Thyroid gland (tissue), 4 donors: ENCODE data around the gene PPP3CA. TPM values are rescaled to one million over a fixed set of nuclear protein-coding genes. Genes with fewer than 3 reads are reported as not detected.

Experiments used
- DNase-seq, 2 donors: peaks; one replicate each; pipeline ENCODE4 v3.0.0-alpha.2; 2019
- H3K27ac ChIP-seq, 3 donors: fragments of 200-600 bp; sonication (generic); 1 replicate in 2 of 3; 2 replicates in 1 of 3; pipeline ENCODE4 v1.5.1; 2016 to 2019; ENCODE audit warnings: mild to moderate bottlenecking in 1 of 3, moderate library complexity in 1 of 3
- H3K27me3 ChIP-seq: fragments of 200-600 bp; sonication (generic); one replicate; pipeline ENCODE4 v1.5.1; 2019
- H3K36me3 ChIP-seq, 2 donors: fragments of 200-600 bp; sonication (generic); one replicate each; pipeline ENCODE4 v1.5.1; 2016 to 2019
- H3K4me1 ChIP-seq, 2 donors: fragments of 200-600 bp; sonication (generic); one replicate each; pipeline ENCODE4 v1.5.1; 2017 to 2019
- H3K4me3 ChIP-seq, 3 donors: fragments of 200-600 bp; sonication (generic); replicated peaks in 1 of 3; 1 replicate in 2 of 3; 2 replicates in 1 of 3; pipeline ENCODE4 v1.5.1; 2016; ENCODE audit warnings: mild to moderate bottlenecking in 1 of 3
- H3K9me3 ChIP-seq: fragments of 200-600 bp; sonication (generic); one replicate; pipeline ENCODE4 v1.5.1; 2017
- CTCF ChIP-seq, 6 experiments: fragments of 200-600 bp in 3 of 6; fragments of 450-650 bp in 3 of 6; sonication (generic) in 3 of 6; IDR thresholded peaks; one replicate each; pipeline ENCODE4 v1.5.1; 2016 to 2019; ENCODE audit warnings: antibody characterized with exemption in 6 of 6, mild to moderate bottlenecking in 2 of 6, inconsistent platforms in 1 of 6, moderate library complexity in 1 of 6
- POLR2A ChIP-seq, 2 donors: fragments of 450-650 bp; IDR thresholded peaks; one replicate each; pipeline ENCODE4 v1.6.1; 2017; ENCODE audit warnings: antibody characterized with exemption in 2 of 2, mild to moderate bottlenecking in 2 of 2, moderate library complexity in 1 of 2
- WGBS, 2 donors: methylation state at CpG; one replicate each; pipeline ENCODE4 v1.1.5; 2017; 5-methylcytosine and 5-hydroxymethylcytosine counted together
- intact Hi-C: fragments of 100-400 bp; cut with DNase I; formaldehyde crosslinking; loops from one replicate; pipeline ENCODE4 v1.15.1; 2023
- total RNA-seq, 4 donors: library from RNA; depleted of rRNA; stranded (reverse); fragments of >200 nt; gene quantifications; one replicate each; pipeline ENCODE4 v1.2.3, GENCODE V29; 2016

Gene PPP3CA
- total RNA-seq, 4 donors from 2014 or later: 31.6 to 45.8 (median 34.4) TPM

DNA sequence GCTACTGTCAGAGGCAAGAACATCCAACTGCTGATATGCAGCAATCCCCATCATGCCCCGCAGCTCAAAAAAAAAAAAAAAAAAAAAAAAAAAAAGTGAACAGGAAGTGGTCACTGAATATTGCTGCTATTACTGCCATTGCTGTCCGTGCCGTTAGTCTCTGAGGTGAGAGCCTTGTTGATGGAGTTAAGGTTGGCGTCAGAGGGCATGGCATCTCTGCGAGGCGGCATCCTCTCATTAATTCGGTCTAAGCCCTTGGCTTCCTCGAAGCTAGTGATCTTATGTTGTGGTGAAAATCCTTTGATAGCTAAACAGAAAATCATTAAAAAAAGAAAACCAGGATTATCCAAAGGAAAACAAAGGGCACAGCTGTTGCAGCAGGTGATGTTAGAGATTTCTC, 321.6 kb downstream of the PPP3CA start:
- Histone ChIP-seq H3K9me3 (no peaks in the 10 kb centered on the region), H3K36me3 (peaks cover 0 to 2% of the 10 kb centered on the region in 2 donors), H3K27ac (no peak overlapping the region), H3K27me3 (no peaks in the 10 kb centered on the region), H3K4me3 (no peak overlapping the region), H3K4me1 (no peaks in the 10 kb centered on the region)
- no peak for DNase-seq
- intact Hi-C loops: no loop called here
- 91 to 93% methylated on average over 8 of the region's 8 CpGs for WGBS, 2 donors
- no peak for TF ChIP-seq POLR2A (IDR thresholded peaks at IDR 0.05)
- no peak for TF ChIP-seq CTCF (IDR thresholded peaks at IDR 0.05)

- no peak overlapping the region for H3K27ac ChIP-seq
- TF ChIP-seq CTCF (IDR thresholded peaks at IDR 0.05) (no peak), POLR2A (IDR thresholded peaks at IDR 0.05) (no peak)
- no peaks in the 10 kb centered on the region for H3K9me3 ChIP-seq
- no peaks in the 10 kb centered on the region for H3K4me1 ChIP-seq
- H3K27me3 ChIP-seq: no peaks in the 10 kb centered on the region
- WGBS, 2 donors: 96 to 97% methylated on average over 8 of the region's 8 CpGs
- peaks cover 0 to 2% of the 10 kb centered on the region in 2 donors for H3K36me3 ChIP-seq
- DNase-seq: no peak
- intact Hi-C loops: no loop called here
- H3K4me3 ChIP-seq: no peak overlapping the region
Observed at GRCh38 chr4:101022151-101023024, 324.9 kb downstream of the PPP3CA start.

DNA sequence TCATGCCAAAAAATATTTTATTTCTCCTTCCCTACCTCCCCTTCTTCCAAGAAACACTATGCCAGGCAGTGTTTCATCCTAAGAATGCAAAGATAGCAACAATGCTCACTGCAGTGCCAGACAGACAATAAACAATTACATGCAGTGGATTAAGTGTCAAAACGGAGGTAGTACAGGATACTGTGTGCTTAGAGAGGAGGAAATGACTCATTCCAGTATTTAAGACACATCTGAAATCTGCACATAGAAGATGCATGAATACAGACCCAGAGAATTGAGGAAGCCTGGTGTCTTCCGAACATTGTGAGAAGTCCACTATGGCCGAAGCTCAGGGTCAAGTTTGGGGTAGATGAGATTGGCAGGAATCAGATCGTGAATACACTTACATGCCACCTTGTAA, 326.4 kb downstream of the PPP3CA start:
- H3K36me3 ChIP-seq: peaks cover 0 to 2% of the 10 kb centered on the region in 2 donors
- intact Hi-C loops: no loop called here
- no peak overlapping the region for H3K4me3 ChIP-seq
- H3K9me3 ChIP-seq: no peaks in the 10 kb centered on the region
- TF ChIP-seq POLR2A (IDR thresholded peaks at IDR 0.05) (no peak), CTCF (IDR thresholded peaks at IDR 0.05) (no peak)
- no peaks in the 10 kb centered on the region for H3K27me3 ChIP-seq
- DNase-seq: no peak
- WGBS, 2 donors: 67 to 78% methylated on average over 4 of the region's 4 CpGs
- no peaks in the 10 kb centered on the region for H3K4me1 ChIP-seq
- no peak overlapping the region for H3K27ac ChIP-seq

GRCh38 chr4:101019941-101020401, 327.4 kb downstream of the PPP3CA start:
- no peak for TF ChIP-seq CTCF (IDR thresholded peaks at IDR 0.05)
- TF ChIP-seq POLR2A (IDR thresholded peaks at IDR 0.05): no peak
- WGBS, 2 donors: 80 to 83% methylated on average over 1 of the region's 1 CpG

GRCh38 chr4:101019313-101019712, 328.0 kb downstream of the PPP3CA start:
- 92 to 95% methylated on average over 4 of the region's 4 CpGs for WGBS, 2 donors
- TF ChIP-seq CTCF (IDR thresholded peaks at IDR 0.05) (no peak), POLR2A (IDR thresholded peaks at IDR 0.05) (no peak)
- Histone ChIP-seq H3K27ac (no peak overlapping the region), H3K36me3 (no peaks in the 10 kb centered on the region), H3K4me3 (no peak overlapping the region), H3K4me1 (no peaks in the 10 kb centered on the region), H3K27me3 (no peaks in the 10 kb centered on the region), H3K9me3 (no peaks in the 10 kb centered on the region)
- intact Hi-C loops: no loop called here
- no peak for DNase-seq

More at GRCh38 chr4:101019941-101020401, 327.4 kb downstream of the PPP3CA start:
- Histone ChIP-seq H3K9me3 (no peaks in the 10 kb centered on the region), H3K4me3 (no peak overlapping the region), H3K4me1 (no peaks in the 10 kb centered on the region), H3K27ac (no peak overlapping the region), H3K27me3 (no peaks in the 10 kb centered on the region), H3K36me3 (no peaks in the 10 kb centered on the region)
- intact Hi-C loops: no loop called here
- DNase-seq: no peak
